Measurements from ENCODE around the gene DNAI1.
A peak's percentile ranks its signal among the peaks of the same experiment; 100 is the strongest.

The DNAI1 gene

GRCh38 chr9:34510497-34511468, 52.2 kb downstream of the DNAI1 start:
- Histone ChIP-seq H3K4me3 (ENCODE audit: extremely low read depth, insufficient read depth, low read length, poor library complexity, severe bottlenecking) (no peak overlapping the region), H3K27ac (ENCODE audit: low read depth, low read length, severe bottlenecking) (no peak overlapping the region), H3K4me1 (ENCODE audit: control insufficient read depth, insufficient read depth, low read length, poor library complexity, severe bottlenecking) (peaks cover 7% of the 10 kb centered on the region), H3K9me3 (ENCODE audit: control insufficient read depth, low read length) (no peaks in the 10 kb centered on the region), H3K36me3 (ENCODE audit: control insufficient read depth, insufficient read depth, low read length) (no peaks in the 10 kb centered on the region)
- 51 to 77% methylated on average over 7 to 10 of the region's 13 CpGs for WGBS, 2 experiments (ENCODE audit: insufficient coverage in 2 of 2)

- 53 to 66% methylated on average over 4 to 8 of the region's 9 CpGs for WGBS, 2 experiments (ENCODE audit: insufficient coverage in 2 of 2)
- H3K9me3 ChIP-seq (ENCODE audit: control insufficient read depth, low read length), result no peaks in the 10 kb centered on the region
- no peak overlapping the region for H3K4me3 ChIP-seq (ENCODE audit: extremely low read depth, insufficient read depth, low read length, poor library complexity, severe bottlenecking)
- H3K27ac ChIP-seq (ENCODE audit: low read depth, low read length, severe bottlenecking), result peak overlapping the region; percentile 32
- peaks cover 7% of the 10 kb centered on the region for H3K4me1 ChIP-seq (ENCODE audit: control insufficient read depth, insufficient read depth, low read length, poor library complexity, severe bottlenecking)
- H3K36me3 ChIP-seq (ENCODE audit: control insufficient read depth, insufficient read depth, low read length), result no peaks in the 10 kb centered on the region
Measured at GRCh38 chr9:34512131-34513078, 53.8 kb downstream of the DNAI1 start.

GRCh38 chr9:34513567-34514214, 55.1 kb downstream of the DNAI1 start:
- 0 to 7% methylated on average over 1 to 2 of the region's 2 CpGs for WGBS, 2 experiments (ENCODE audit: insufficient coverage in 2 of 2)
- Histone ChIP-seq H3K36me3 (ENCODE audit: control insufficient read depth, insufficient read depth, low read length) (no peaks in the 10 kb centered on the region), H3K9me3 (ENCODE audit: control insufficient read depth, low read length) (no peaks in the 10 kb centered on the region), H3K4me3 (ENCODE audit: extremely low read depth, insufficient read depth, low read length, poor library complexity, severe bottlenecking) (no peak overlapping the region), H3K4me1 (ENCODE audit: control insufficient read depth, insufficient read depth, low read length, poor library complexity, severe bottlenecking) (peaks cover 7% of the 10 kb centered on the region), H3K27ac (ENCODE audit: low read depth, low read length, severe bottlenecking) (no peak overlapping the region)

- peaks cover 7% of the 10 kb centered on the region for H3K4me1 ChIP-seq (ENCODE audit: control insufficient read depth, insufficient read depth, low read length, poor library complexity, severe bottlenecking)
- 96% methylated on average over 8 of the region's 8 CpGs for WGBS, 2 experiments (ENCODE audit: insufficient coverage in 2 of 2)
Measured at GRCh38 chr9:34514401-34514800, 55.8 kb downstream of the DNAI1 start.

GRCh38 chr9:34514816-34515215, 56.2 kb downstream of the DNAI1 start:
- Histone ChIP-seq H3K36me3 (ENCODE audit: control insufficient read depth, insufficient read depth, low read length) (no peaks in the 10 kb centered on the region), H3K4me1 (ENCODE audit: control insufficient read depth, insufficient read depth, low read length, poor library complexity, severe bottlenecking) (peaks cover 7% of the 10 kb centered on the region), H3K9me3 (ENCODE audit: control insufficient read depth, low read length) (no peaks in the 10 kb centered on the region), H3K27ac (ENCODE audit: low read depth, low read length, severe bottlenecking) (no peak overlapping the region), H3K4me3 (ENCODE audit: extremely low read depth, insufficient read depth, low read length, poor library complexity, severe bottlenecking) (no peak overlapping the region)
- 94 to 100% methylated on average over 2 to 3 of the region's 3 CpGs for WGBS, 2 experiments (ENCODE audit: insufficient coverage in 2 of 2)

More at GRCh38 chr9:34514401-34514800, 55.8 kb downstream of the DNAI1 start:
- Histone ChIP-seq H3K36me3 (ENCODE audit: control insufficient read depth, insufficient read depth, low read length) (no peaks in the 10 kb centered on the region), H3K27ac (ENCODE audit: low read depth, low read length, severe bottlenecking) (no peak overlapping the region), H3K4me3 (ENCODE audit: extremely low read depth, insufficient read depth, low read length, poor library complexity, severe bottlenecking) (no peak overlapping the region), H3K9me3 (ENCODE audit: control insufficient read depth, low read length) (no peaks in the 10 kb centered on the region)

- Histone ChIP-seq H3K4me3 (ENCODE audit: extremely low read depth, insufficient read depth, low read length, poor library complexity, severe bottlenecking) (no peak overlapping the region), H3K4me1 (ENCODE audit: control insufficient read depth, insufficient read depth, low read length, poor library complexity, severe bottlenecking) (peaks cover 7% of the 10 kb centered on the region), H3K9me3 (ENCODE audit: control insufficient read depth, low read length) (no peaks in the 10 kb centered on the region), H3K27ac (ENCODE audit: low read depth, low read length, severe bottlenecking) (no peak overlapping the region), H3K36me3 (ENCODE audit: control insufficient read depth, insufficient read depth, low read length) (no peaks in the 10 kb centered on the region)
- WGBS, 2 experiments (ENCODE audit: insufficient coverage in 2 of 2), result 94% methylated on average over 3 of the region's 3 CpGs
Measured at GRCh38 chr9:34515959-34516358, 57.4 kb downstream of the DNAI1 start.

- Histone ChIP-seq H3K27ac (ENCODE audit: low read depth, low read length, severe bottlenecking) (no peak overlapping the region), H3K4me1 (ENCODE audit: control insufficient read depth, insufficient read depth, low read length, poor library complexity, severe bottlenecking) (peaks cover 7% of the 10 kb centered on the region), H3K9me3 (ENCODE audit: control insufficient read depth, low read length) (no peaks in the 10 kb centered on the region), H3K36me3 (ENCODE audit: control insufficient read depth, insufficient read depth, low read length) (no peaks in the 10 kb centered on the region), H3K4me3 (ENCODE audit: extremely low read depth, insufficient read depth, low read length, poor library complexity, severe bottlenecking) (no peak overlapping the region)
- 82 to 91% methylated on average over 6 to 7 of the region's 7 CpGs for WGBS, 2 experiments (ENCODE audit: insufficient coverage in 2 of 2)
Measured at GRCh38 chr9:34517185-34517584, 58.6 kb downstream of the DNAI1 start.

GRCh38 chr9:34518110-34518616, 59.6 kb downstream of the DNAI1 start:
- H3K36me3 ChIP-seq (ENCODE audit: control insufficient read depth, insufficient read depth, low read length), result no peaks in the 10 kb centered on the region
- 95 to 96% methylated on average over 6 of the region's 6 CpGs for WGBS, 2 experiments (ENCODE audit: insufficient coverage in 2 of 2)
- H3K27ac ChIP-seq (ENCODE audit: low read depth, low read length, severe bottlenecking), result no peak overlapping the region
- H3K4me3 ChIP-seq (ENCODE audit: extremely low read depth, insufficient read depth, low read length, poor library complexity, severe bottlenecking), result no peak overlapping the region
- H3K4me1 ChIP-seq (ENCODE audit: control insufficient read depth, insufficient read depth, low read length, poor library complexity, severe bottlenecking), result peaks cover 8% of the 10 kb centered on the region
- H3K9me3 ChIP-seq (ENCODE audit: control insufficient read depth, low read length), result no peaks in the 10 kb centered on the region

- Histone ChIP-seq H3K4me1 (ENCODE audit: control insufficient read depth, insufficient read depth, low read length, poor library complexity, severe bottlenecking) (peaks cover 5% of the 10 kb centered on the region), H3K27ac (ENCODE audit: low read depth, low read length, severe bottlenecking) (no peak overlapping the region), H3K36me3 (ENCODE audit: control insufficient read depth, insufficient read depth, low read length) (no peaks in the 10 kb centered on the region), H3K9me3 (ENCODE audit: control insufficient read depth, low read length) (no peaks in the 10 kb centered on the region), H3K4me3 (ENCODE audit: extremely low read depth, insufficient read depth, low read length, poor library complexity, severe bottlenecking) (no peak overlapping the region)
- WGBS, 2 experiments (ENCODE audit: insufficient coverage in 2 of 2), result 83 to 86% methylated on average over 1 of the region's 2 CpGs
Measured at GRCh38 chr9:34518896-34519295, 60.3 kb downstream of the DNAI1 start.
